ENCODE measurements around the gene TATDN2. TPM values are rescaled to one million over a fixed set of nuclear protein-coding genes. Genes with fewer than 3 reads are reported as not detected.

Gene TATDN2
- polyA plus RNA-seq, 1 of the 3 experiments (the other 2 are of a cell fraction), result 14.7 TPM

DNA sequence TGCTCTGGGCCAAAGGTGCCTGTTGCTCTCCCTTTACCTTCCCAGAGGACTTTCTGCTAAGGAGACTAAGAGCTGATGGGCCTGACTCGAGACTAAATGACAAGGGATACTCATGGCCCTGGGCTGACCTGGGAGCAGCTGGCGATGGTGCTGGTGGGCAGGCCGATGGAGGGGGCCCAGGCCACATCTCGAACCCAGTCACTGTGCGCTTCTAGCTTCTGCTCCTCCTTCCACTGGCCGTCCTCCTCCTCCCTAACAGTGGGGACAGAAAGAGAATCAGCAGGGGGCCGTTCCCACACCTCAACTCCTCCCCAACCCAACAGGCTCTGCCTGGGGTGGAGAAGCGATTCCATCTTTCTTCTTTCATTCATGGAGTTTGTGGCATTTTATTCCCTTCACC is 56.6 kb downstream of the TATDN2 start:
- DNase-seq, result no peak
- no peak overlapping the region for H3K27ac ChIP-seq (ENCODE audit: low read depth in 2 of 2, low read length in 1 of 2)
- H3K4me3 ChIP-seq (ENCODE audit: low read depth in 2 of 2, low read length in 1 of 2), result no peak overlapping the region
- H3K9ac ChIP-seq, result no peak overlapping the region
- no peak overlapping the region for H3K4me2 ChIP-seq
- 90% methylated on average over 6 of the region's 8 CpGs for WGBS (ENCODE audit: low lambda C conversion rate)
- H3K9me2 ChIP-seq, result no peaks in the 10 kb centered on the region
- H4K20me1 ChIP-seq (ENCODE audit: insufficient read depth), result peaks cover 2% of the 10 kb centered on the region
- no peaks in the 10 kb centered on the region for H3K79me2 ChIP-seq (ENCODE audit: insufficient read depth)
- H3K9me3 ChIP-seq, result no peaks in the 10 kb centered on the region
- H3K4me1 ChIP-seq (ENCODE audit: control insufficient read depth in 1 of 2, insufficient read depth in 2 of 2, low read depth in 1 of 2, low read length in 1 of 2), result no peaks in the 10 kb centered on the region
- peaks cover 18% of the 10 kb centered on the region for H3F3A ChIP-seq (replicated peaks; ENCODE audit: insufficient read depth)
- ChIA-PET CTCF (interaction anchor here (1.3 to 1.5 kb wide), 2 partner anchors 15 to 18 kb away, joined by 3 to 7 read pairs; no protein-coding TSS in a partner anchor), POLR2A (interaction anchor here (1.1 kb wide), 1 partner anchor 16 kb away, joined by 3 read pairs; the partner anchor contains the start of gene SEC13)
- peaks cover 73 to 80% of the 10 kb centered on the region in 2 experiments for H3K36me3 ChIP-seq (replicated peaks in 1 of 2; ENCODE audit: control insufficient read depth in 1 of 2, insufficient read depth in 2 of 2, low read length in 1 of 2)
- TF ChIP-seq TAF1 (IDR thresholded peaks at IDR 0.05; ENCODE audit: borderline replicate concordance, low read depth, low read length) (no peak), SMC3 (IDR thresholded peaks at IDR 0.05; ENCODE audit: low read depth, low read length) (no peak), NFIC (IDR thresholded peaks at IDR 0.05; ENCODE audit: borderline replicate concordance) (no peak), CHD2 (IDR thresholded peaks at IDR 0.05; ENCODE audit: low read length, partially characterized antibody) (no peak), NRF1 (IDR thresholded peaks at IDR 0.05; ENCODE audit: low read depth, low read length) (no peak), MEF2A (IDR thresholded peaks at IDR 0.05; ENCODE audit: borderline replicate concordance, low read depth) (no peak), POLR2AphosphoS5 (IDR thresholded peaks at IDR 0.05; ENCODE audit: low read depth, low read length) (no peak)
- no peaks in the 10 kb centered on the region for H3K27me3 ChIP-seq (ENCODE audit: insufficient read depth)
- no peak overlapping the region for H2AFZ ChIP-seq (ENCODE audit: low read depth)

DNA sequence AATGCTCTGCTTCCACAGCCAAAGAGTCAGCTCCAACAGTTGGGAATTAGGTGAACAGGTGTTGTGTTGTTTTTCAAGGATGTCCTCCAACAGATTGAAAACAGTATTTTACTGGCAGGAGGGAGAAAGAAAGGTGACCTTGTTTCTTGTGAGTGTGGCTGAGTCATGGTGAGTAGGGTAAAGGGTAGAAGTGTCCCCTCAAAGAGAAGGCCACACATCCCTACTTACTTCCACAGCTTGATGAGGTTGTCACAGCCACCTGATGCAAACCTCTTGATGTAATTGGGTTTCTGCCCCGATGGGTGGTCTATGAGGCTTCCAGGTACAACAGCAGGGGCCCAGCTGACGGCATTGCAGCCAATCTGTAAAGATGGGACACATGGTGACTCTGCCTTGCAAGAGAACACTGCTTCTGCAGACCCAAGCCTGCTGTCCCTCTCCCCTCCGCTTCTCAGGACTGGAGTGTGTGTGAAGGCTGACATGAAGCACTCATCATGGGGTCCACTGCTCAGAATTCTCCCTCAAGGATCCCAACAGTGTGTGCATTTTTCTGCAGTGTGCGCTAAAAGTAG is 57.2 kb downstream of the TATDN2 start:
- H2AFZ ChIP-seq (ENCODE audit: low read depth), result no peak overlapping the region
- no peaks in the 10 kb centered on the region for H3K9me3 ChIP-seq
- H3K27ac ChIP-seq (ENCODE audit: low read depth in 2 of 2, low read length in 1 of 2), result no peak overlapping the region
- TF ChIP-seq RCOR1 (IDR thresholded peaks at IDR 0.05; ENCODE audit: low read length) (no peak), ELF1 (IDR thresholded peaks at IDR 0.05) (no peak), FOSL2 (IDR thresholded peaks at IDR 0.05; ENCODE audit: borderline replicate concordance, low read depth) (no peak), TCF12 (IDR thresholded peaks at IDR 0.05) (no peak), TAF1 (IDR thresholded peaks at IDR 0.05; ENCODE audit: borderline replicate concordance, low read depth, low read length) (no peak), RXRA (IDR thresholded peaks at IDR 0.05; ENCODE audit: borderline replicate concordance, low read depth) (no peak)
- no peak for DNase-seq
- no peaks in the 10 kb centered on the region for H3K9me2 ChIP-seq
- H3K4me2 ChIP-seq, result no peak overlapping the region
- H3F3A ChIP-seq (replicated peaks; ENCODE audit: insufficient read depth), result peaks cover 15% of the 10 kb centered on the region
- H3K4me3 ChIP-seq (ENCODE audit: low read depth in 2 of 2, low read length in 1 of 2), result no peak overlapping the region
- no peak overlapping the region for H3K9ac ChIP-seq
- peaks cover 75 to 78% of the 10 kb centered on the region in 2 experiments for H3K36me3 ChIP-seq (replicated peaks in 1 of 2; ENCODE audit: control insufficient read depth in 1 of 2, insufficient read depth in 2 of 2, low read length in 1 of 2)
- no peaks in the 10 kb centered on the region for H3K79me2 ChIP-seq (ENCODE audit: insufficient read depth)
- H3K4me1 ChIP-seq (ENCODE audit: control insufficient read depth in 1 of 2, insufficient read depth in 2 of 2, low read depth in 1 of 2, low read length in 1 of 2), result no peaks in the 10 kb centered on the region
- no peaks in the 10 kb centered on the region for H3K27me3 ChIP-seq (ENCODE audit: insufficient read depth)
- ChIA-PET POLR2A (interaction anchor here (1.1 kb wide), 1 partner anchor 16 kb away, joined by 3 read pairs; the partner anchor contains the start of gene SEC13), CTCF (interaction anchor here (1.0 to 1.3 kb wide), 2 partner anchors 15 to 19 kb away, joined by 3 read pairs; no protein-coding TSS in a partner anchor)
- peaks cover 8% of the 10 kb centered on the region for H4K20me1 ChIP-seq (ENCODE audit: insufficient read depth)
- WGBS (ENCODE audit: low lambda C conversion rate), result 83% methylated on average over 3 of the region's 4 CpGs

DNA sequence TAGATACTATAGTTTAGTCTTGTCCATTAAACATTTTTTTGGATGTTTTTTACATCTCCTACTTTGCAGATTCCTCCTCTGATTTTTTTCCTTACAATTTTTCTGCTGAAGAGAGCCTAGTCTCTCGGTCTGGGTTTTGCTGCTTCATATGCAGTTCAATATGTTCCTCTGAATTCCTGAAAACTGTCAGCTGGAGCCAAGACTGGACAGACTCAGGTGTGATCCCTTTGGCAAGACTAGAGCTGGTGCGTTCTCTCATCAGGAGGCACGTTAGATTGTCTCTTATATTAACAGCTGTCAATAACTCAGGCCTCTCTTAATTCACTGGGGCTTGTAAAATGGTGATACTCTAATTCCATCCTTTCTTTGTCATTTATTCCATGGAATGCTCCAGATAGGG is 57.9 kb downstream of the TATDN2 start:
- Histone ChIP-seq H3K27me3 (ENCODE audit: insufficient read depth) (no peaks in the 10 kb centered on the region), H3K4me3 (ENCODE audit: low read depth in 2 of 2, low read length in 1 of 2) (no peak overlapping the region), H3K27ac (ENCODE audit: low read depth in 2 of 2, low read length in 1 of 2) (no peak overlapping the region), H3K9me2 (no peaks in the 10 kb centered on the region), H3K4me2 (no peak overlapping the region), H4K20me1 (ENCODE audit: insufficient read depth) (peaks cover 11% of the 10 kb centered on the region), H3F3A (replicated peaks; ENCODE audit: insufficient read depth) (peaks cover 10% of the 10 kb centered on the region), H2AFZ (ENCODE audit: low read depth) (no peak overlapping the region), H3K4me1 (ENCODE audit: control insufficient read depth in 1 of 2, insufficient read depth in 2 of 2, low read depth in 1 of 2, low read length in 1 of 2) (peaks cover 0 to 5% of the 10 kb centered on the region in 2 experiments; a peak in 1 of 4 replicates), H3K9me3 (no peaks in the 10 kb centered on the region), H3K79me2 (ENCODE audit: insufficient read depth) (no peaks in the 10 kb centered on the region), H3K36me3 (replicated peaks in 1 of 2; ENCODE audit: control insufficient read depth in 1 of 2, insufficient read depth in 2 of 2, low read length in 1 of 2) (peaks cover 75 to 84% of the 10 kb centered on the region in 2 experiments), H3K9ac (no peak overlapping the region)
- WGBS (ENCODE audit: low lambda C conversion rate), result 98% methylated on average over 3 of the region's 3 CpGs
- TF ChIP-seq SMC3 (IDR thresholded peaks at IDR 0.05; ENCODE audit: low read depth, low read length) (no peak), ELF1 (IDR thresholded peaks at IDR 0.05) (no peak), RFX5 (IDR thresholded peaks at IDR 0.05; ENCODE audit: low read length) (no peak), NRF1 (IDR thresholded peaks at IDR 0.05; ENCODE audit: low read depth, low read length) (no peak), GATA2 (CRISPR knock-in tag; IDR thresholded peaks at IDR 0.05) (no peak), TEAD4 (IDR thresholded peaks at IDR 0.05; ENCODE audit: borderline replicate concordance, insufficient read depth) (no peak), FOSL2 (IDR thresholded peaks at IDR 0.05; ENCODE audit: borderline replicate concordance, low read depth) (no peak)
- TF ChIP-seq, protein P1, sequence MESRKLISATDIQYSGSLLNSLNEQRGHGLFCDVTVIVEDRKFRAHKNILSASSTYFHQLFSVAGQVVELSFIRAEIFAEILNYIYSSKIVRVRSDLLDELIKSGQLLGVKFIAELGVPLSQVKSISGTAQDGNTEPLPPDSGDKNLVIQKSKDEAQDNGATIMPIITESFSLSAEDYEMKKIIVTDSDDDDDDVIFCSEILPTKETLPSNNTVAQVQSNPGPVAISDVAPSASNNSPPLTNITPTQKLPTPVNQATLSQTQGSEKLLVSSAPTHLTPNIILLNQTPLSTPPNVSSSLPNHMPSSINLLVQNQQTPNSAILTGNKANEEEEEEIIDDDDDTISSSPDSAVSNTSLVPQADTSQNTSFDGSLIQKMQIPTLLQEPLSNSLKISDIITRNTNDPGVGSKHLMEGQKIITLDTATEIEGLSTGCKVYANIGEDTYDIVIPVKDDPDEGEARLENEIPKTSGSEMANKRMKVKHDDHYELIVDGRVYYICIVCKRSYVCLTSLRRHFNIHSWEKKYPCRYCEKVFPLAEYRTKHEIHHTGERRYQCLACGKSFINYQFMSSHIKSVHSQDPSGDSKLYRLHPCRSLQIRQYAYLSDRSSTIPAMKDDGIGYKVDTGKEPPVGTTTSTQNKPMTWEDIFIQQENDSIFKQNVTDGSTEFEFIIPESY (IDR thresholded peaks at IDR 0.05; ENCODE audit: borderline replicate concordance, low read depth), result no peak
- no peak for DNase-seq
- ChIA-PET POLR2A (no interaction called here), CTCF (interaction anchor here (1.0 to 1.3 kb wide), 2 partner anchors 16 to 19 kb away, joined by 3 read pairs; no protein-coding TSS in a partner anchor)

Data from SK-N-SH (cell line).